NCI-H82 treated with DMSO at 0.1 percent for 48 hours (cell line): ENCODE measurements around the gene KMT2E.
"Not testable (repeated sequence)": the region's sequence is repeated elsewhere in the genome, so short reads cannot be mapped to it uniquely, and the experiment has no call there.

ENCODE experiments used
- DNase-seq: peaks from one replicate; lab custom pipeline; 2025; ENCODE audit not compliant: unreplicated experiment; lab: John Stamatoyannopoulos, UW

KMT2E gene

GRCh38 chr7:104981672-104982037 lies 32.4 kb upstream of the KMT2E start:
- no peak for DNase-seq

GRCh38 chr7:104982308-104983075 lies 31.5 kb upstream of the KMT2E start:
- DNase-seq = no peak

- no peak for DNase-seq
Measured at GRCh38 chr7:104983076-104983577, 30.9 kb upstream of the KMT2E start.

- DNase-seq = peak; percentile 91
Measured at GRCh38 chr7:104983578-104984539, 30.1 kb upstream of the KMT2E start.

GRCh38 chr7:104984585-104985258 lies 29.3 kb upstream of the KMT2E start:
- no peak for DNase-seq

GRCh38 chr7:104985259-104985617 lies 28.8 kb upstream of the KMT2E start:
- no peak for DNase-seq

GRCh38 chr7:104986628-104987259 lies 27.3 kb upstream of the KMT2E start:
- DNase-seq = no peak

GRCh38 chr7:104987403-104987802 lies 26.6 kb upstream of the KMT2E start:
- DNase-seq = not testable (repeated sequence)

GRCh38 chr7:104990983-104991382 lies 23.0 kb upstream of the KMT2E start:
- no peak for DNase-seq

- DNase-seq = no peak
Measured at GRCh38 chr7:104992306-104992705, 21.7 kb upstream of the KMT2E start.

- DNase-seq = no peak
Measured at GRCh38 chr7:104993217-104993862, 20.7 kb upstream of the KMT2E start.

GRCh38 chr7:104998040-104998752 lies 15.8 kb upstream of the KMT2E start:
- DNase-seq = no peak

- no peak for DNase-seq
Measured at GRCh38 chr7:105000200-105000599, 13.8 kb upstream of the KMT2E start.

GRCh38 chr7:105000927-105001336 lies 13.1 kb upstream of the KMT2E start:
- DNase-seq = no peak

GRCh38 chr7:105001652-105002184 lies 12.3 kb upstream of the KMT2E start:
- no peak for DNase-seq

GRCh38 chr7:105003275-105003674 lies 10.7 kb upstream of the KMT2E start:
- DNase-seq = no peak

GRCh38 chr7:105003872-105004510 lies 10.0 kb upstream of the KMT2E start:
- no peak for DNase-seq

- DNase-seq = not testable (repeated sequence)
Measured at GRCh38 chr7:105005006-105005405, 9.0 kb upstream of the KMT2E start.

- not testable (repeated sequence) for DNase-seq
Measured at GRCh38 chr7:105005486-105005885, 8.5 kb upstream of the KMT2E start.
